Stimulated activated naive CD4-positive, alpha-beta T cell (primary cell): ENCODE results near the gene GFRA1.

ENCODE experiments used
- DNase-seq, 6 experiments: peaks; one replicate each; lab custom pipeline; 2025; lab: John Stamatoyannopoulos, UW

The GFRA1 gene

DNA sequence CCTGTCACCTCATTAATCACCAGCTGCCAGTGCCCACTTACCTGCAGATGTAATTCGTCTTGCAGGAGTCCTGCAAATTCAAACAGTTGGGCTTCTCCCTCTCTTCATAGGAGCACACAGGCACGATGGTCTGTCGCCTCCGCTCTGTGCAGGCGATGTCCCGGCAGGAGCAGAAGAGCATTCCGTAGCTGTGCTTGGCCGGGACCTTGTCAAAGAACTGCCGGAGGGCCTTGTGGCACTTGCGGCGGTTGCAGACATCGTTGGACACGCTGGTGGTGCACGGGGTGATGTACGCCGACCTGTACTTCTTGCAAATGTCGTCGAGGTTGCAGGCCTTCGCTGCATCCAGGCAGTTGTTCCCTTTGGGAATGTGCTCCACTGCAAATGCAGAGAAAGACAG is 147.8 kb downstream of the GFRA1 start:
- no peak for DNase-seq

DNA sequence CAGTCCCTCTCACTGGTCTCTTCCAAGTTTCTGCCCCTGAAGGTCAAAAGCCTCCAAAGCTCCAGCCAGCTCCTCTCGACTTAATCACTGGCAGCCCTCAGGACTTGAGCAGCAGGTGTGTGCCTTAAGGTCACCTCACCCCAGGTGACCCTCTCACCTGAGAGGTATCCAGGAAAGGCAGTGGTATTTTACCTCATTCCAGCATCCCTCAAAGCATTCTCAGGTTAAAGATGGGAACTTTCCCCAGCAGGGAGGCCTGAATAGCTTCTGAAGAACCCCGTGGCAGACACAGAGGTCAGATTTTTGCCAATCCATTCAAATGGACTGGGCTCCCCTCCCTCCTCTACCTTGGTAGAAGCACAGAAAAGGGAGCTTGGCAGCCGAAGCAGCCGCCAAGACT is 148.2 kb downstream of the GFRA1 start:
- DNase-seq = no peak

DNA sequence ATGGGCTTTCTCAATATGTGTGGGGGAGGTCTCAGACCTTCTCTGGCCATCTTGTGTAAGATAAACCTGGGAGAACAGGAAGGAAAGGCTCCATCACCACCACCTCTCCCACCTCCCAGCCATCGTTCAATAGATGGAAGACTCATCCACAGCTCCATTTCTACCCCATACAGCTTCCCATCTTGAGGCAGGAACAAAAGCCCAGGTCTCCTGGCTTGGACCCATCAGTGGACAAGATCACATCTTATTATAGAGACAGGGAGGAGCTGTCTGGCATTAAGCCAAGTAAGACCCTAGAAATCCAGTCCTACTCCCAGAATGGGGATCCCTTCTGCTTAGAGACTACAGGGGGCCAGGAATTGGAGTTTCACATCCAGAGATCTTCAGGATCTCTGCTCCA is 150.3 kb downstream of the GFRA1 start:
- no peak for DNase-seq

DNA sequence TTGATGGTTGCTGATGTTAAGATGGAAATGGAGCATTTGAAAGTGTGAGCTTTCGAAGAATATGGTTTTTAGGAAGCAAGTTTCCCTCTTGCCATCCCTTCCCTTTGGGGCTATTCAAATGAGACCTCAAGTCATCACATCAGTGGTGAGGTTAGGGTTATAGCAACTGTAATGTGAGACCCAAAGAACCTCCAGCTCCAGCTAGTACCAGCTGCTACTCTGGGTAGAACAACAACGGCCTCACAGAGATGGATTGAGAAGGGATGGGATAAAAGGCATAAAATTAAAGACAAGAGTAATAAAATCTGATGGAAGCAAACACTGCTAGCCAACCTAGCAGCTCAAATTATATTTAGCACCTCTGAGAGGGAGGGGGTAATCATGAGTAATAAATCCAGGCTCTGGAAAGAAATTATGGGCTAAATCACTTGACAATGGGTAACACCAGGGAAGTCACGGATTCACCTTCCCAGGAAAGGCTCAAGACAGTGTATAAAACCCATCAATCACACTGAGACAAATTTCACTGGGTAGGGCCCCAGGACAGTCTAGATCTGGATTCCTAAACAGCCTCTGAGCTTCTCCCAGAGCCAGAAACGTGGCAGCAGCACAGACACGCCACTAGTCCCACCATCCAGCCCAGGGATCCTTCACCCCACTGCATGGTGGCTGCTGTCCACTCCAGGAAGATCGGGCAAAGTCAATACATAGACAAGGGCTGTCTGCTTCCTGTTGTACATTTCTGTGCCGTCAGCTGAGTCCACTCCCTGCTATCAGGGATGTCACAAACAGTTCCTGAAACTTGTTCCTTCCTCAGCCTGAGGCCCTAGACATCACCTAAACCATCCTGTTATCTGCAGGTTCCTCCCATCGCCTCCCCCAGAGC is 151.1 kb downstream of the GFRA1 start:
- DNase-seq = no peak

DNA sequence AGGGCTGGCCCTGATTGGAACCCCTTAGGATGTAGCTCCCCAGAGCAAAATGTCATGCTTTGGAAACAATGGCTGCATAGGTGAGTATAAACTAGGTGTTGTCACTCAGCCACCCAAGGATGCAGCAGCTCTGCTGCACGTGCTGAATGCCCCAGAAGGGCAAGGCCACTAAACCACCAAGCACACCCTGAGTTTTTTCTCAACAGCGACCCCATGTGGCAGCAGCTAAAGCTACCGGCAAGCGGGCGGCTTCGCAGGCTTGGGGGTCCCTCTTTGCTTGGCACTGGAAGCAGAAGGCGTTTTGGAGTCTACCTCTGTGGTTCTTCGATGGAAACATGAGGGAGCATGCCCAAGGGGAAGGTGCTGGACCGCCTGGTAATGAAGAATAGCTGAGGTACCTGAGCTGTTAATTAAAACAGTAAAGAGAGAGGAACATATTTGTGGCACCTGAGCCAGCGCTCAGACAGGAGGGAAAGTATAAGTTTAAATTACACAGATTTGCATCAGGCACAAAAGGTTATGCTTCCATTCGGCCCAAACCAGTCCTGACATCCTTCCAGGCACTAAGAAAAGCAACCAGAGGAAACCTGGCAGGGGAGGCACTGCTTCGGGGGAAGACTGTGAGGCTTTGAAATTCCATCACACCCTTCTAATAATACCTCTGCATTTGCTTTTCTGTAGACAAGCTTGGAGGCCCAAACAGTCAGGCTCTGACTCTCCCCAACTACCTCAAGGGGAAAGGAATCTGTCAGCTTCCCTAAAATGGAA is 152.1 kb downstream of the GFRA1 start:
- DNase-seq = no peak

DNA sequence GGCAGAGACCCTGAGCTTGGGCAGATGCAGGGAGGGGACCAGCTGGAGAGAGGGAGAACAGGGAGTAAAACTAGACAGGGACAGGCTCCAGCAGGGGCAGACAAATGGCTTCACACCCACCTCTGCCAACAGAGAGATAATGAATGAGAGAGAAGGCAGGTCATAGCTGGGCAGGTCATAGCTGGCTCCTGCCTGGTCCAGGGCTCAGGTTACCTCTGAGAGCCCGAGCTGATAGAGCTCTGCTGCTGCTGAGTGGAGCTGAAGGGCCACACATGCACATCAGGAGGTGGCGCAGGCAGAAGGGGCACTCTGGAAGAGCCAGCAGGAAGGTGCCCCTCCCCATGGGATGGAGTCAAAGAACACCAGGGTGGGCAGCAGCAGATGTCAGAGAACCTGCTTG is 154.2 kb downstream of the GFRA1 start:
- no peak for DNase-seq

DNA sequence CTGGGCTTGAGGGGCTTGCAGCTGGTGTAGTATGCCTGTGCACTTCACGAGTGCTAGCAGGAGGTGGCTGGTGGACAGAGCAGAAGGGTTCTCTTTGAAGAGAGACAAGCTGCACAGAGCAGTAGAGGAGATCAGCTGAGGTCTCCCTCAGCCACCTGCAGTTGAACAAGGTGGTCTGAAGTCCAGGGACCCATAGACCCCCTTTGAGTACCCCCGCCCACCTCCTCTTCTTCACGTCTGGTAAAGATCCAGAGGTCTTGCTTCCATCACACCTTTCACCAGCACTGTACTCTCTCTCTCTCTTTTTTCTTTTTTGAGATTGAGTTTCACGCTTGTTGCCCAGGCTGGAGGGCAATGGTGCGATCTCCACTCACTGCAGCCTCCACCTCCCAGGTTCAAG is 157.2 kb downstream of the GFRA1 start:
- no peak for DNase-seq

DNA sequence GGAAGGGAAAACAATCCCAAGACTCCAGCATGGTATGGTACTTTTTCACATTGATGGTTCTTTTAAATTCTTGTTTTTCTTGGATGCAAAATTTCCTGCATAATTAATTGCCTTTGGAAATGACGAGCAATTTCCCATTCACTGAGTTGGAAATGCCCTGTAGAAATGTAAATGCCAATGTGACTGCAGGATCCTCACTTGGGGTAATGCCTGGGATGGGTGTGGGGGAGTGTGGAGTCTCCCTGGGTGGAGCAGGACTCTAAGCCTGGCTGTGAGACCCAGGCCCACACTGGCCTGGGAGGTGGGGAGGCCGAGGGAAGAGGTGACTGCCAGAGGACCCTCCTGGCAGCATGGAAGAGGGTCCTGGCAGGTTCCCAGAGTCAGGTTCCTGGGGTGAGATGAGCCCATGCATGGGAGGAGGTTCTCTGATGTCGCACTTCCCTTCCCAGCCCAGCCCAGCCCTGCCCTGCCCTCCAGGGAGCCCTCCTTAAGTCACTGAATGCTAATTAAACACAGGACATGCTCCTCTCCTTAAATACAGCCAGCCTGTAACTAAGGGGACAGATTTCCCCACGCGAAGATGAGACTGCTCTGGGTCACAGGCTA is 157.9 kb downstream of the GFRA1 start:
- DNase-seq = no peak

DNA sequence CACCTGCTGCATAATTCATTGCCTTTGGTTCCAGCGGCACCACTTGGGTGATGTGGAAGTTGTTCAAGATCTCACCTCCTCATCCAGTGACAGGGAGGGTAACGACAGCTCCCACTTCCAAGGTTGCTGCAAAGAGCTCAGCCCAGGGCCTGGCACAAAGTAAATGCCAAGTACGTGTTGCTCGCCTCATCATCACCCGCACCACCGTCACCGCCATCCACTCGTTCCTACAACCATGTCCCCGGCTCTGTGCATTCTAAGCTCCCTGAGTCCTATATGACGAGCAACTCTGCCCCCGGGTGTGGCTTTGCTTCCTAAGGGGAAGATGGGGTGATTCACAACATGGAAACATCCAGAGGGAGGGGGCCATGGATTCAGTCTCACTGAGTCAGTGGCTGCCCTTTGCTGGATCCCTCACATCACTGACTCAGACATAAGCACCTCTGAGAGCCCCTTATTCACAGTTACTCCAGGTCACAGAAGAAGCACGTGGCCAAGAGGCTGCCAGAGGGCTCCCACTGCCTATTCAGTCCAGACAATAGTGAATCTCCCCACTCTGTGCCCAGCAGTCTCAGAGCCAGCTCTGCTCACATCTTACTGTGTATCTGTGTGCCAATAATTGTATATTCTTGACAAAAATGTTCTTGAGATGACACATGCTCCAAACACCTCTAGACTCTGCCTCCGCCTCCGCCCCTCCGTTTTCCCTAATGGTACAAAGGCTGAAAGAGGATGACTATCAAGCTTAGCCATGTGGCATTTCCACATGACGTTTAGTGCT is 159.1 kb downstream of the GFRA1 start:
- no peak for DNase-seq

DNA sequence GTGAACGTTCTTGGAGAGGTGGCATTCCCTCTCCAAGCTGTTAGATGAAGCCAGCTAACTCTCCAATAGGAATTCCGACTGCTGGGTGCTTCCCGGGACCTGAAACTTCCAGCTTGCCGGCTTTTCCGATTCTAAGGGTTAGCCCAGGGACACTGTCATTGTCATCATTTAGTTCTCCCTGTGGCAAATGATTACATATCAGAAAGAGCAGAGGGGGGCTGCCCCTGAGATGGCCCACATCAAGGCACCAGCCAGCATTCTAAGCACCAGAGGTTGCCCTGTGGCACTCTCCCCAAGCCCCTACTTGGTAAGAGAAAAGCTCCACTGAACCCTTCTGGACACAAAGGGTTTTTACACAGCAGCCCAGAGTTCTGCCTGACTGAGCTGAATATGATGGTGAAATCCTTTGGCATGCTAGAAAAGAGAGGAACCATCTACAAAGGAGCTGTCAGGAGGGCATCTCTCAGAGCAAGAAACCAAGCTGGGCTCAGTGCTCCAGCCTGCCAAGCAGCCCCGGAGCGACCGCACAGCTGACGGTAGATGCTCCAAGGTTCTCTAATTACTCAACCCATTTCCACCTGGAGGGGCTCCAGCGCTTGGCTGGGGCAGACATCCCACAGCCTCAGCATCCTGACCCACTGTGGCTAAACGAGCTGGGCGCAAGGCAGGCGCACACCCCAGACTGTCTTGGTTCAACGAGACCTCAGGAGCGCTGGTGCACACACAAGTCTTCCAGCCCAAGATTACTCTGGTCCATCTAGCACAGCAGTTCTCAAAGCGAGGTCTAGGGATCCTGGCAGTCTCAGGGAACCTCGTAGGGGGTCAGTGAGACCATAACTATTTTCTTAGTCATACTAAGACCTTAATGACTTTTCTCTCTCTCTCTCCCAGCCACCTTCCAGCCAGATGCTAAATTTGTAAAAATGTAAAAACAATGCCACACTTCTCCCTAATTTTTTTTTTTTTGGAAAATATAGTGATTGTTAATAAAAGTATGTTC is 160.5 kb downstream of the GFRA1 start:
- no peak for DNase-seq

DNA sequence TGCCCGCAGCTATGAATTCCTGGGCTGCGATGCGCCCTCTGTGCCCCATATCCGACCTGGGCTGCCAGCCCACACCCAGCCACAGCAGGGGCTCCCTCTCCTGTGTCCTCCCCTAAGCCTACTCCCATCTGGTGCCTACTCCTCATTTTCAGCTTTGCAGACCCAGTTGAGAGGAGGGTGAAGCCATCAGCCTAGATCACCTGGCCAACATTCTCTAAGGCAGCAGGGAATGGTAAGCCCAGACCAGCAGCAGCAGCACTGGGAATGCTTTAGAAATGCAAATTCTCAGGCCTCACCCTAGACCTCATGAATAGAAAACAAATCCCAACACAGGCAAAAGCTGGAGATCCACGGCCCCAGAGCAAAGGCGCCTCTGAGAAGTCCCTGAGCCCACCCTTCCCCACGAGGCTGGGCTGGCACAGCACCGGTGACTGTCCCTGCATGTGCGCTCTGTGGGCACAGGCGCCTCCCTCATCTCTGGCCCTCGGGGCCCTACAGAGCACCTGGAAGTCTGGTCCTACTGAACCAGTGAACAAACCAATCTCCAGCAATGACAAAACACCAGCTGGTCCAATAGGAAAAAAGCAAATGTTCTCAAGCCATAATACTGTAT is 161.4 kb downstream of the GFRA1 start:
- no peak for DNase-seq

DNA sequence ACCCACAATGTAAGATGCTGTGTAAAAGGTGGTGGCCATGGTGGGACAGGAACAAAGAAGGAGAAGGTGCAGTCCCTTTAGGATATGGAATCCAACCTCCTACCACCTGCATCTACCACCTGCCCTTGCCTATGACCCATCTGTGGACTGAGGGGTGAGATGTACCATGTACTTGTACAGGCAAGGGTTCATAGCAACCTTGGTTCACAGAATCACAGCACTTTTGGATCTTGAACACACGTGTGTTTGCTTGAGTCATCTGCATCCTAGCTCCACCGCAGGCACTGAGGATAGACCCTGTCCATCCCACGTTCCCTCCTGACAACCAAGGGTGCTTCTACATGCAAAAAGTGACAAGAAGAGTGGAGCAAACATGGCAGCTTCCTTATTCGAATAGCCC is 162.3 kb downstream of the GFRA1 start:
- DNase-seq = no peak

DNA sequence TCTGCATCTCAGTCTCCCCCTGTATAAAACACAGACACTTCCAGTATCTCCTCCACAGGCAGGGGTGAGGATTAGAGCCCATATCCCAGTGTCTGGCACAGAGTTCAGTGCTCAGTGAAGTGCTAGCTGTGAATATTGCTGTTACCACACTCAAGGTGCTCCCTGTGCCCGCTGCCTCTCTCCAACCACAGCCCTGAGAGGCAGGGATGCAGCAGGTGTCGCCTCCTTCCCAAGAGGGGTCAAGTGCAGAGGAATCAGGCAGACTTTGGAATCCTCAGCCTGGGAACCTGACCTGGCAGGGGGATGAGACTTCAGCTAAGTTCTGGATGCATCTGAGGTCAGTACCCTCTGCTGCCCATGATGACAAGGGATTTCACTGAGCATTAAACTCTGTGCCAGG is 163.1 kb downstream of the GFRA1 start:
- DNase-seq = no peak

DNA sequence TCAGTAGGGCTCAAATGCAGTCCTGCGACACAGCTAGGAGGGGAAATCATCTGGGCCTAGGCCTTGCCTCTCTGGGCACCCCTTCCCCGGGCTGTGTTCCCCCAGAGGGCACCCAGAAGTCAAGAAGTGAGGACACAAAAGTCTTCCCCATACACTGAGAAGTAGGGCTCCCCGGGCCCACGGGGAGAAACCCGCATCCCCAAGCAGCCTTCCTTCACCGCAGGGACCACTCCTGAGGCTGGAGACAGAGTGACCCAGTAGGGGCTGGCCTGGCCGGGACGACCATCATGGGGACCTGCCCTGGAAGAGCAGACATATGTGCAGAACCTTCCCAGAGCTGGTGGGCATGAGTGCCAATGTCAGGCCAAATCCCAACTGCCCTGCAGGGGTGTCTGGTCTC is 163.5 kb downstream of the GFRA1 start:
- DNase-seq = no peak

DNA sequence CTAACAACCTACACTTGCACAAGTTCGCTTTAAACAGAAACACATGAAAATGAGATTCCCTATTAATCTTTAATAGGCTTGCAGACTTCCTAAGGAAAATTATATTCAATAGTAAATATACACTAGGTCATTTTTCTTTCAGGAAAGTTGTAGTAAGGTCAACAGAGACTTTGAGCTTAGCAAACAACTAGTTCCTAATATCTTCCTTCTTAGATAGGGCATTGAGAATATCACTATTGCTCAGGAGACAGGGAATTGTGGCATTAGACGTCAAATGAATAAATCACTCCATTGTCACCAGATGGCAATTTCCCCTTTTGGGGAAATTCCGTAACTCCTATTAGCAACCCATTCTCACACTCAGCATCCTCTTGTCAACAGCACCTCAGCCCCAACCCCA is 164.9 kb downstream of the GFRA1 start:
- no peak for DNase-seq

DNA sequence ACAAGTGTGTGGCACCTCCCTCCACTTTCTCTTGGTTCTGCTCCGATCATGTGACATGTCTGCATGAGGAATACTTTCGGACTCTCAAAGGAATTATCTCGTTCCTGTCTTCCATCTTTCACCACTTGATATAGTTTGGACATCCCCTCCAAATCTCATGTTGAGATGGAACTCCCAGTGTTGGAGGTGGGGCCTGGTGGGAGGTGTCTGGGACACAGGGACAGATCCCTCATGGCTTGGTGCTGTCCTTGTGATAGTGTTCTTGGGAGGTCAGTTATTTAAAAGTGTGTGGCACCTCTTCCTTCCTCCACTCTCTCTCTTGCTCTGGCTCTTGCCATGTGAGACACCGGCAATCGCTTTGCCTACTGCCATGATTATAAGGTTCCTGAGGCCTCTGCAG is 166.4 kb downstream of the GFRA1 start:
- DNase-seq = no peak

DNA sequence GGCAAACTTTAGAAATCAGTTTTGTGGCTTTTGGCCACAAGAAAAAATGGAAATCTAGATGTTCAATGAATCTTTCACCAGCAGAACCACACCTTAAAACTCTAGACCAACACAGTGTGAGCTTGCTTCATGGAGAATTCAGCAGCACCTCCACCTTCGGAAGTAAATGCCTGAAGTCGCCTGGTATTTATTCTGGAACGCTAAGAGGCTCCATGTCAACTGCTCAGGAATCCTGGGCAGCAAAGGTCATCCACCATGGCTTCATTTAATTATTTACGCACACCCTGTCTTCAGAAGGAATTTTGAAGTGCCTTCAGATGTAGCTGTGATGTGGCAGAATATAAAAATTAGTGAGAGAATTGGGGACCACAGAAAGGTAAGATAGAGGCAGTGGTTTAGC is 167.7 kb downstream of the GFRA1 start:
- no peak for DNase-seq

DNA sequence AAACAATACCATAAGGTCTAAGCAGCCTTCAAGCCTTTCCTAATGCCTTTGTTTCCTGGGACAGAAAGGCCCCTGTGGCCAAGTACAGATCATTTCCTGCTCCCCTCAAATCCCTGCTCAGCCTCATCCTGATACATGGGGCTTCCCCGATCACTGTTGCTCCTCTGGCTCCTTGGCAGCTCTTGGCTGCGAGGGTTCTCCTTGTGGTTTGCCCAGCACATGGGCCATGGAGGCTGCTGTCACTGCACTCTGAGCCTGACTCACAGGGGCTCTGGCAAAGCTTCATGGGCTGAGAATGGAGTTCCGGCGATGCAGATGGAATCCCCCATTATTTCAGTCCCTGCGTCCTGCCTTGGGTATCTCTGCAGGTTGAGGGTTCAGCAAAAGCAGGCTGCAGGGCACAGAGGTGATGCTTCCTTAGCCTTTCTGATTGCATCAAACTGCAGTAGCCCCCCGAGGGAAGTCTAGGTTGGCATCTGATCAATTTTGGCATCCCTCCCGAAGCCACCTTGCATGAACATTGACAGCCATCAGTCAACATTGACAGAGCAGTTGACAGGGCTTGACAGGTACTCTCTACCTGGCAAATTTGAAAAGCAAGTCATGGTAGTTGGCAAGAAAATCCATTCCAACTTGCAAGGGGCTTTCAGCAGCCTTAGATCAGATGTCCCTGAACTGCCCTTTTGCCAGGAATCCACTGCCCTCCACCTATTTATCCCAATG is 168.6 kb downstream of the GFRA1 start:
- no peak for DNase-seq

DNA sequence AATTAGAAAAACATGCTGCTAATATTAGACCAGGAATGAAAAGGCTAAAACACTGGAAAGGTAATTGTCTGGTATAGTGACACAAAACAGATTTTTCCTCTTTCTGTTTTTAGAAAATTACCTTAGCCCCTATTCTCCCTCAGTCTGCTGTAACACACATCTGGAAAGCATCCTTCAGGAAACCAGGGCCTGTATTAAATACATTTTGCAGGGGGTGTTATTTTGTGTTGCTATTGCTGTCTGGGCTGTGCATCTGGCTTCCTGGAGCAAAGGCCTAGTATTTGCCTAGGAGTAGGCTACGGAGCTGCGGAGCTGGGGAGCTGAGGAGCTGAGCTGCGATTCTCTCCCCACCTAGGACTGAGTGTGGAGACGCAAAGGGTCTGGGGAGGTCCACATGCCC is 169.3 kb downstream of the GFRA1 start:
- DNase-seq = no peak
